GM21447 (cell line): ENCODE measurements around the gene RAB1A.
A peak's percentile ranks its signal among the peaks of the same experiment; 100 is the strongest.

Source experiments
- ATAC-seq: cut with Tn5 transposase; IDR thresholded peaks from one replicate; pipeline ENCODE4 v1.9.1; 2021; ENCODE audit not compliant: unreplicated experiment

The RAB1A gene

DNA sequence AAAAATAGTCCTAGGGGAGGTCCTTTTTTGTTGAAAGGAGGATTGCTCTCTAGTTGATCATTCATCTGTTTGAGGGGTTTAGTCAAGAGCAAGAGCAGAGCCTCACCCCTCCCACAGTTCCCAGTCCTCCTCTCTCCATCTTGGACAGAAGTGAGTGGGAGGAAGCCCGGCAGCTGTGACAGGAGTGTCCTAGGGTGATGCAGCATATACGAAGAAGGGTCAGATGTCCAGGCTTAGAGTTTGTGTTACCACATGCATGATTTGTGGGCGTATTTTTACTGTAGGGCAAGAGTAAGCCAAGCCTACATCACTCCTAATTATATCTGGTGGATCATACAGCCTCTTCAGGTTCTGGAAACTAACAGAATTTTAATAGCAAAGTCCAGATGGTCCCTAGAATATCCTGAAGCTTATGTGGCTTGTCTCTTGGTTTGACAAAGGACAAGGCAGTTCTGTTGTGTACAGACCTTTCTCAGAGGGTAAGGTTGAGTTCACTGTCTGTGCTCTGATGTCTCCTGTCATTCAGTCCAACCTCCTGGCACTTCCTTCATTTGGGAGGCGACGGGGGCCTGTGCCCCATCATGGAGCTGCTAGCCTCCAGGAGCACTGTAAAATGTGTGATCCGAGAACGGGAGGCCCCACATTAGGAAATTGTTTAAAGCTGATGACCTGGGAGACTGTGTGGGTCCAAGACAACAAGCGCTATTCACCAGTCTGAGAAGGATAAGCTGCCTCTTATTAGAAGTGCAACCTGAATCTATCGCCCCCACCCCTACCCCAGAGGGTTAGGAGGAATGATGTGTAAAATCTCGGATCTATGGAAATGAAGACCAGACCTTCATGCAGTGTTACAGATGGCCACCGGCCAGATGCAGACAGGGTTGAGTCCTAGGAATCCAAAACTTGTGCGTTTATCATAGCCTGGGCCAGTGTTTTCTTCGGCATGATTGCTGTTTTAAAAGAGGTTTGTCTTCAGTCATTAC, 66.8 kb downstream of the RAB1A start:
- ATAC-seq, result no peak

DNA sequence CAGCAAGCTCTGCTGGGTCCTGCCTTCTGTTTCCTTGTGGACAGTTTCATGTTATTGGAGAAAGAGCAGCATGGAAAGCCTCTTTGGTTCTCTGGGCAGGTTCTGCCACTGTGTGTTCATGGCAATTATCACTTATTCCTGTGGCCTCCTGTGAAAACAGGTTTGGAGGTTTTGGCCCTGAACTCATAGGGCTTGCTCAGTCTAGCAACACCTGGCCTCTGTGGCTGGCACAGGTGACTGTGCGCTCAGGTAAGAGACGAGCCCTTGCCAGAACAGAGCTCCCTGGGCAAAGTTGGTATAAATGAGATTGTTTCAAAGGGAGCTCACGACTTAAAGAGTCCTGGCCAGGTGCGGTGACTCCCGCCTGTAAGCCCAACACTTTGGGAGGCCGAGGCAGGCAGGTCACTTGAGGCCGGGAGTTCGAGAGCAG, 68.0 kb downstream of the RAB1A start:
- no peak for ATAC-seq

GRCh38 chr2:65061146-65061909, 68.6 kb downstream of the RAB1A start:
- no peak for ATAC-seq

DNA sequence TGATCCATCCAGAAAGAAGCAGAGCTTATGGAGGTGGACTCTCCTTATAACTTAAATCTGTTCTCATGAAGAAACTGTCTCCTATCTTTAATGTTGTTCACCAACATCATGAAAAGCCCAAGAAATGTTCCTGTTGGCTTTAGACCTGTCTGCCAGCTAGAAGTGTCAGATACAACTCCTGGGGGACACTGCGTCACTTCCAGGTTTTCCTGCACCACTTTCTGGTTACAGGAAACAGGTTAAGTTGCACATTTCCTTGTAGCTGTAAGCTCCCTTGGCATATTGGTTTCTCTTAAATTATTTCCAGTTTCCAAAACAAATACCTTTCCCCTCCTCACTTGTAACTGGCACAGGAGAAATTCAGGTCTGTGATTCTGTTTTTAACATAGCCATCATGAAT, 70.8 kb downstream of the RAB1A start:
- ATAC-seq, result no peak

- no peak for ATAC-seq
Observed at GRCh38 chr2:65057391-65058052, 72.4 kb downstream of the RAB1A start.

DNA sequence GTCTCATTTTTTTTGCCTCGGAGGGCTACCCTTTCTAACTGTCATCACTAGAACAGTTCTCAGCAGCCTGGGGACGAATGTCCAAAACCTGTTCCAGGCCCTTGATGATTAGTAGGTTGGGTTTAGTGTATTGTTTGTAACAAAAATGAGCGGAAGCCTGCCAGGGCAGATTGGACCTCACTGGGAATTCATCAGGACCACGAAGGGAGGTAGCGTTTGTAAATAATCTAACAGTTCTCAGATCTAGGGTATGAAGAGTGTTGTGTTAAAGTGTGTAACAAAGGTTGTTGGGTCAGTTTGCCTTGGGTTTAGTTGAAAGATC, 72.9 kb downstream of the RAB1A start:
- ATAC-seq, result no peak

DNA sequence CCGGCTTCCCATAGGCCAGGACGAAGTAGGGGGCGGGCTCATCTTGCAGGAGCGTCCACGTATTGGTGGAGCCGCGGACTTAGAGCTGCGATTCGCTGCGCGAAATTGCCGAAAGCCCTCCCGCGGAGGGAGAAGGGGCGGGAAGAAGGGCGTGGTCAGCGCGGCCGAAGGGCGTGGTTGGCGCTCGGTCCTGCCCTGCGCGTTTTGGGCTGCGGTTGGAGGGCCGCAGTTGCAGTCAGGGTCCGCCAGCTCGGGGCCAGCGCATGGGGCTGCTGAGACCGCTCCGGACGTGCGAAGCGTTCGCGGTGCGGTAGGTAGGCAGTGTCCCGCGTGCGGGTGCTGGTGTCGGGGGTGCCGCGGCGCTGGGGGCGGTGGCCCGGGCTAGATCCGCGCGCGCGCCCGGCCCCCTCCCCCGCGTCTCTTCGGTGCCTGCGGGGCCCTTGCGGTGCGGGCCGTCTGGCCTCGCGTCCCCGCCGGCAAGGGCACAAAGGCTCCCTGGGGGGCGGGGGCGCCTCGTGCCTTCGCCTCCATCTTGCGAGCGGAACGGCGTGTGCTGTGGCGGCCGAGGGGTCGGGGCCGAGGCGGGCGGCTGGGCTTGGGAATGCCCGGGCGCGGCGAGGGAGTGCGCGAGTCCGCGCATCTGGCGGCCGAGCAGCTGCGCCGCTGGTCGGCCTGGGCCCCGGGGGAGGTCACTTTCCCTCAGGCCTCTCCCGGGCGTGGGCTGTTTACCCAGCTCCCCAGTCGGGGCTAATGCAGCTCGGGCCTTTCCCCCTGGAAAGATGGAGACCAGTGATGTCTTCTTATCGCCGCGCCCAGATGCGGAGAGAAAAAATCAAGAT, 73.5 kb downstream of the RAB1A start, which contains the start of gene CEP68:
Gene CEP68, plus strand, starts transcription at position 202 of the 839 bp plus-strand sequence. CDS start 13,029 bp downstream, outside the sequence.
- peak; percentile 80 for ATAC-seq

- ATAC-seq, result peak; percentile 28
Observed at GRCh38 chr2:65055422-65056214, 74.3 kb downstream of the RAB1A start.

DNA sequence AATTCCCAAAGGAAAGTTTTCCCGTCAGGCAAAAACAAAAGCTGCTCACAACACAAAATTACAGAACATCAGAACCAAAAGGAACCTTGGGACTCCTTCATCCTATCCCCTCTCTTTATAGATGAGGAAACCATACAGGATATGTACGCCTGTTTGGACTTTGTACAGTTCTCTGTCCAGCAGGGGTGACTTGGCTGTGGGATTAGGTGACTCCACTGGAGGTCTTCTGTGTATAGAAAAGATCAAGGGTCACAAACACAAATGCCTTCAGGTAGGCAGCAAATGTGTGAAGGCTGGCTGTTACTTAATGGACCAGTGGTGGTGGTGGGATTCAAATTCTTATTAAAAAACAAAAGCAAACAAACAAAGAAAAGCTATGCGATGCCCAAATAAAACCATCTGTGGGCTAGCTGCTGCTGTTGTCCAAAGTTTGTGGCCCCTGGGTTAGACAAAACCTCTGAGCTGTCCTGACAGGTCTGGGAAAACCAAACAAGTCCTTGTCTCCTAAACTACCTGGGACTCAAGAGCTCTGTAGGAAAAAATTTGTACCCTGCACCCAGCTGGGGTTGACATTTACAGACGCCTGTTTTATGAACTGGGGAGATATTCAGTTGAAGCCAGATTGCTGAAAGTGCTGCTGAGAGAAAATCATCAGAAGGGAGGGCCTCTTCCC, 75.0 kb downstream of the RAB1A start:
- no peak for ATAC-seq

DNA sequence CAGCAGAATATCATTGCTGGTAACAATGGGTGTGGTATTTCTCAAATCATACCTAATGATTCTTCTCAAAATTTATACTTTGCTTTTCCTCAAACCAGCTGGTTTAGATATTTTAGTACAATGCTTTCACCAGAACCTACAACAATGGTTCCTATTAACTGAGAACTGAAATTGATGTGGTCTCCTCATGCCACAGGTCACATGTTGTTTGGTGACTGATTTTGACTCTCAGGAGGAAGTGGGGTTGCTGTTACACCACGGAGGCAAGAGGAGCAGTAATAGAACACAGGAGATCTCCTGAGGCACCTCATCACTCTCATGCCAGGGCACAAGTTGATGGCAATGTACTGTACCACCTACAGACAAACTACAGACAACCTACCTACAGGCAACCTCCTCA, 76.7 kb downstream of the RAB1A start:
- ATAC-seq, result peak; percentile 52

DNA sequence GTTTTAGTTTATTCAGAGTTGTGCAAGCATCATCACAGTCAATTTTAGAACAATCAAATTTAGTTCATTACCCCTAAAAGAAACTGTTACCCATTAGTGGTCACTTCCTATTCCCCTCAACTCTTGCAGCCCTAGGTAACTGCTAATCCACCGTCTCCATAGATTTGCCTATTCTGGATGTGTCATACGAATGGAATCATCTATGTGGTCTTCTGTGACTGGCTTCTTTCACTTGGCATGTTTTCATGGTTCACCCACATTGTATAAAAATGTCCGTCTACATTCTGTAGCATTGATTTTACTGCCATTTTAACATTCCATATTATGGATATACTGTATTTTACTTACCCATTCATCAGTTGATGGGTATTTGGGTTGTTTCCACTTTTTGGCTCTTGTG, 79.0 kb downstream of the RAB1A start:
- ATAC-seq, result no peak

GRCh38 chr2:65049010-65049639, 80.8 kb downstream of the RAB1A start:
- ATAC-seq, result no peak

DNA sequence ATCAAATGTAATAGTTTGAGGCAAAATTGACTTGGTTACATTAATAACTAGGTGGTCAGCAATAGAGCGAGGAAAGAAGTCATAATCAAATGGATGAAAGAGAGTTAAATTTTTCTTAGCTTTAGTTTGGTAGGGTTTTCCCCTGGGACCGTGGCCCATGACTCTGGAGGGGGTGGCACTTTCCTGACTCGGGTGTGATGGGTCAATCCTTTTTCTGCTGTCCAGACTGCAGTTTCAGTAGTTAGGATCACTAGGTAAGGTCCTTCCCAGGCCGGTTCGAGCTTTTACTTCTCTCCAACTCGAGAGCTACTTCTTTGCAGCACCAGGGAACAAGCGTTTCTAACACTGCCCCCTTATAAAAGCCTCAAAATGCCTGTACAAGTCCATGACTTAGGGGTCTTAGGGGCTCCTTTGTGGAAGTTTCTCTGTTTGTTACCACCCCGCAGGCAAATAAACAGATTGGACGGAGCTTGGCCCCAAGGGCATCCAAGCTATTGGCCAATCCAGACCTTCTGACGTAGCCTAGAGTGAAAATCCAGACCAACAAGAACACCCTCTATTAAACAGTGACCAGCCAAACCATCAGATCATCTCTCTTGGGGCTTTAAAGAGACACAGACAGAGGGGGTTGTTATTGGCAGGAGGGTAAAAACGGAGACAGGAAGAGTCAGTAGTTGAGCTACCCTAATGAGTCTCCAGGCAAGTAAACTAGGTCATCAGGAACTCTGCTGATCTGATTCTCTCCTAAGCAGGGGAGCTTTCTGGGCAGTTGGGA, 83.1 kb downstream of the RAB1A start:
- ATAC-seq, result no peak

GRCh38 chr2:65045651-65046050, 84.3 kb downstream of the RAB1A start:
- ATAC-seq, result no peak

GRCh38 chr2:65044097-65044735, 85.7 kb downstream of the RAB1A start:
- no peak for ATAC-seq

DNA sequence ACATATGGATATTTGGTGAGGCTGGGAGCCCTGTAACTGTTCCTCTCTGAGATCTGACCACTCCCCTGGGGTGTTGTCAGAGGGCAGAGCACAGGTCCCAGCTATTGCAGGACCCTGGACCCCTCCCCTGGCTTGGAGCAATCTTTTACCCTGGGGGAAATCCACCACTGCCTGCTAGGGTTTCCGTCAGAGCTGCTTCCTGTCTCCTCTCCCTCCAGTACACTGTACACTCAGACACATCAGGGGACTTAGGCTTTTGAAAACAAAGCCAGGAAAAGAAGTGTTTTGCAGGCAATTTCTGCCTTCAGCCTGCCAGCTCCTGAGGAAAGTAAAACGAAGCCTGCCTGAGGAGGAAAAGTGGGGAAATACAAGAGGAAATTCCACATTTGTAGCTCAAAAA, 86.9 kb downstream of the RAB1A start:
- no peak for ATAC-seq
